ENCODE data around the gene SUPT3H.

SUPT3H gene

DNA sequence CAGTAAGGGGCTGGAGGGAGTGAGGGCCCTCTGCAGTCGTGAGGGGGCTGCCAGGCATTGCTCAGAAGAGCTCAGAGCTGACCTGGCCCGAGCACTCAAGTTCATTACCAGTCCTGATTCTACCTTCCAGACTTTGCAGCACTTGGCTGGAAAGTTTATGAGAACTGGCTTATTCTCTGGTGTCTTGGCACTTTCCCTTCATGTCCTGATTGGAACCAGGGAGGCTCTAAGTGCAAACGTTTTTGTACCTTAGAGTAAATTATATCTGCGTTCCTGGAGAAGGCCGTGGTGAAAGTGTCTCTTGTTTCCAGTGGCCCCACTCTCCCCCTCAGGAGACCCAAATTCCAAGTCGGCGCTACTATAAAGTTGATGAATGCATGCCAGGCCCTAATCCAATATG is 587.9 kb downstream of the SUPT3H start:
- TF ChIP-seq, protein P1, sequence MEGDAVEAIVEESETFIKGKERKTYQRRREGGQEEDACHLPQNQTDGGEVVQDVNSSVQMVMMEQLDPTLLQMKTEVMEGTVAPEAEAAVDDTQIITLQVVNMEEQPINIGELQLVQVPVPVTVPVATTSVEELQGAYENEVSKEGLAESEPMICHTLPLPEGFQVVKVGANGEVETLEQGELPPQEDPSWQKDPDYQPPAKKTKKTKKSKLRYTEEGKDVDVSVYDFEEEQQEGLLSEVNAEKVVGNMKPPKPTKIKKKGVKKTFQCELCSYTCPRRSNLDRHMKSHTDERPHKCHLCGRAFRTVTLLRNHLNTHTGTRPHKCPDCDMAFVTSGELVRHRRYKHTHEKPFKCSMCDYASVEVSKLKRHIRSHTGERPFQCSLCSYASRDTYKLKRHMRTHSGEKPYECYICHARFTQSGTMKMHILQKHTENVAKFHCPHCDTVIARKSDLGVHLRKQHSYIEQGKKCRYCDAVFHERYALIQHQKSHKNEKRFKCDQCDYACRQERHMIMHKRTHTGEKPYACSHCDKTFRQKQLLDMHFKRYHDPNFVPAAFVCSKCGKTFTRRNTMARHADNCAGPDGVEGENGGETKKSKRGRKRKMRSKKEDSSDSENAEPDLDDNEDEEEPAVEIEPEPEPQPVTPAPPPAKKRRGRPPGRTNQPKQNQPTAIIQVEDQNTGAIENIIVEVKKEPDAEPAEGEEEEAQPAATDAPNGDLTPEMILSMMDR (IDR thresholded peaks at IDR 0.05; ENCODE audit: control extremely low read depth, extremely low read depth, low read depth, missing control alignments), result no peak
- ChIA-PET CTCF (interaction anchor here (1.0 kb wide), 1 partner anchor 15 kb away, joined by 3 read pairs; no protein-coding TSS in a partner anchor), POLR2A (no interaction called here)
- no peak for DNase-seq (ENCODE audit: extremely low spot score)

DNA sequence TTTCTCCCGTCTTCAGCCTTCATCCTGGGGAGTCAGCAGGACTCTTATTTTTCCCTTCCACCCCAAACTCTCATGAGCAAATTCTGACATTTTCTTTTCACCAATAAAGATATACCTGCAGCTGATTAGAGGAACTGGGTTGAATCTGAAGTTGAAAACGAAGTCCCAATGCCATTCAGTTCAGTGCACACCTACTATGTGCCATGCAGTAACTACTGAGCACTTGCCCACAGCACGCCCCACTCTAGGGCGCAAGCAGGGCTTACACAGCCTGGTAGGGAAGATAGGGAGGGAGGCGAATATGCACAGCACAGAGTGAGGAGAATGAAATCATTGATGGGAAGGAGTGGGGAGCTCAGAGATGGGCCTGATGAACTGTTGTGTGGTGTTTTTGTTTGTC is 588.7 kb downstream of the SUPT3H start:
- TF ChIP-seq, protein P1 (IDR thresholded peaks at IDR 0.05; ENCODE audit: control extremely low read depth, extremely low read depth, low read depth, missing control alignments), result no peak
- ChIA-PET CTCF (interaction anchor here (1.0 kb wide), 1 partner anchor 14 kb away, joined by 3 read pairs; no protein-coding TSS in a partner anchor), POLR2A (no interaction called here)
- no peak for DNase-seq (ENCODE audit: extremely low spot score)

DNA sequence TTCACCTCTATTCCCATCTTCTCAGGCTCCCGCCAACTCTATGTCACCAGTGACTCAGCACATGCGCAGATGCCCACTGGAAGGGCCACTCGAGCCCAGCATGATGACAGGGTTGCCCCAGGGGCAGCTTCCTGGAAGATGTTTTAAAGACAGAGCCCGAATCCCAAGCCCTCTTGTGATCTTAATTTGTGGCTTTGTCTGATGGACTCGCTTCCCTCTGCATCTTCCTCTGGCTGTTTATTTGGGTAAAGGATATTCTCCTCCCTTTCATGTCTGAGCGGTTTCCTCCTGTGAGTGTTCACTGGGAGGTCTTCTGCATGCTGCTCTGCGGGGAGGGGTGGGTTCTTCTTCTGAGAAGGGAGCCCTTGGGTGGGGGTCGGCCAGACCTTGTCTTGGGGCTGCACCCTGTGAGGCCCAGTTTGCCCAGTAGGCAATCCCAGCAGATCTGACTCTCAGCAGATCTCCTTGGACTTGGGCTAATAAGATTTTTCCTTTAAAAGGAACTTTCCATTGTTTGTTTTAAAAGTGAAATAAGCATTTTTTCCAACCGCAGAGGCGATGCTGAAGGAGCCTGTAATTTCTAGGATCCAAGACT is 589.2 kb downstream of the SUPT3H start:
- CTCF ChIA-PET, result interaction anchor here (1.0 kb wide), 1 partner anchor 14 kb away, joined by 3 read pairs; no protein-coding TSS in a partner anchor
- POLR2A ChIA-PET, result no interaction called here
- TF ChIP-seq, protein P1 (IDR thresholded peaks at IDR 0.05; ENCODE audit: control extremely low read depth, extremely low read depth, low read depth, missing control alignments), result no peak
- DNase-seq (ENCODE audit: extremely low spot score), result no peak

DNA sequence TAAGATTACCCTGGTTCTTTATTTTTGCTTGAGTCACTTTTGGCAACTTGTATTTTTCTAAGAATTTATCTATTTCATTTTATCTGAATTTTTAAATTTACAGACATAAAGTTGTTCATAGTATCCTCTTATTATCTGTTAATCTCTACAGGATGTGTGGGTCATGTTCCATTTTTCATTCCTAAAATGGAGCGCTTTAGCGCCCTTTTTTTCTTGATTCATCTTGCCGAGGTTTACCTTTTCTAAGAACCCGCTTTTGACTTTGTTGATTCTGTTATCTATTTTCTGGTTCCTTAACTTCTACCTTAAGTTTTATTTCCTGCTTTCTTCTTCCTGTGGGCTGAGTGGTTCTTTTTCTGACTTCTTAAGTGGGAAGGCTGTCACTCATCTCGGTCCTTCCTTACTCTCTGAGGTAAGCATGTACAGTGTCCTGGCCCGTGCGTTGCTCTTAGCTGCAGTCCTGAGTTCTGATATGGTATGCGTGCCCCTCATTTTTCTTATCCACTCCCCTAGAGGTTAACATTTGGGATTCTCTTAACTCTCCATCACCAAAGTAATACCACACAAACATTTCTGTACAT is 590.4 kb downstream of the SUPT3H start:
- POLR2A ChIA-PET, result no interaction called here
- TF ChIP-seq, protein P1 (IDR thresholded peaks at IDR 0.05; ENCODE audit: control extremely low read depth, extremely low read depth, low read depth, missing control alignments), result no peak
- no peak for DNase-seq (ENCODE audit: extremely low spot score)
- CTCF ChIA-PET, result no interaction called here

DNA sequence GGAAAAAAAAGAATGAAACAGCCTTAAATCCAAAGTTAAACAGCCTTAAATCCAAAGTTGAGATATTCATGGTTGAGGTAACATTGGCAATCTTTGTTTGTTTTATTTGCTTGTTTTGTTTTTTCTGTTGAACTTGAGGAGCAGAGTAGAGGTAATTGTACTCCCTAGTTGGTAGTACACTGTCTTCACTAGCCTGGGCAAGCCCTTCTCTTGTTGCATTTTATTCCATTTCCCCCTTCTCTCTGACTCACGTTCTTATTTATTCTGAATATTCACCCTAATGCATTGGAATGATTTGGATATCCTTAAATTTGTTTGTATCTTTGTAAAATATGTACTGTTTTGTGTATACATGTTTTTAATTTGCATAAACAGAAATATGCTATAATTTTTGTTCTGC is 592.6 kb downstream of the SUPT3H start:
- ChIA-PET CTCF (interaction anchor here (1.2 kb wide), 1 partner anchor 9 kb away, joined by 3 read pairs; no protein-coding TSS in a partner anchor), POLR2A (no interaction called here)
- DNase-seq (ENCODE audit: extremely low spot score), result no peak
- TF ChIP-seq, protein P1 (IDR thresholded peaks at IDR 0.05; ENCODE audit: control extremely low read depth, extremely low read depth, low read depth, missing control alignments), result no peak

DNA sequence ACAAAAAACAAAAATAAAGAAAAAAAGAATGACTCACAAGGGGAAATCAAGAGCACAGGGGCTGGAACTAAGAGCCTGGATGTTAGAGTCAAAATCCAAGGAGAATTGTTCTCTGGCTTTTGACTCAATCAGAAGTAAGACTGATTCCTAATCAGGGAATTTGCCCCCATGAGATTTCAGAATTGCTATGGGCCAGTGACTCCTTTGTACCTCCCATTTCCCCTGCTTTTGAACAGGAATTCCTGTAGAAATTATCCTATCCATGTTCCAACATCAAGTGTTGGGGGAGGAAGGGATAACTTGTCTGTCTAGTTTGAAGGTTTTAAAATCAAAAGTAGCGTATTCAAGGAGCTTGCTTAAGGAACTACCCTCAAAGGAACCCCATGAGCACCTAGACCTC is 593.5 kb downstream of the SUPT3H start:
- ChIA-PET POLR2A (no interaction called here), CTCF (interaction anchor here (1.1 kb wide), 1 partner anchor 8 kb away, joined by 3 read pairs; no protein-coding TSS in a partner anchor)
- TF ChIP-seq, protein P1 (IDR thresholded peaks at IDR 0.05; ENCODE audit: control extremely low read depth, extremely low read depth, low read depth, missing control alignments), result no peak
- no peak for DNase-seq (ENCODE audit: extremely low spot score)
